Activated B cell treated with CpG ODN at 0.5 μM for 24 hours (primary cell): ENCODE data around the gene ADGRB2. TPM values are rescaled to one million over a fixed set of nuclear protein-coding genes. Genes with fewer than 3 reads are reported as not detected.

ENCODE experiments used
- ATAC-seq: fragments of 200-7000 bp; cut with Tn5 transposase; one replicate; pipeline ENCODE4 v1.10.0; 2021; ENCODE audit warnings: low read depth, mild to moderate bottlenecking, moderate library complexity
- CTCF ChIA-PET: fragments of 350-600 bp; sonication (Branson Sonifier 250); formaldehyde crosslinking; loops from one replicate; lab custom pipeline; 2021; ENCODE audit warnings: antibody characterized with exemption; lab: Charles Lee
- POLR2A ChIA-PET: fragments of 350-600 bp; sonication (Branson Sonifier 250); formaldehyde crosslinking; loops from one replicate; lab custom pipeline; 2021; ENCODE audit warnings: antibody characterized with exemption; lab: Charles Lee
- DNase-seq: peaks from one replicate; pipeline ENCODE4 v3.0.0; 2022
- H3K27ac Mint-ChIP-seq: one replicate; pipeline ENCODE4 v1.8.0; 2020; ENCODE audit warnings: mixed read lengths
- H3K27me3 Mint-ChIP-seq: one replicate; pipeline ENCODE4 v1.8.0; 2021; ENCODE audit warnings: mixed read lengths
- H3K36me3 Mint-ChIP-seq: one replicate; pipeline ENCODE4 v1.8.0; 2021; ENCODE audit warnings: low read depth, mixed read lengths
- H3K4me1 Mint-ChIP-seq: one replicate; pipeline ENCODE4 v1.8.0; 2021; ENCODE audit warnings: mixed read lengths
- H3K4me3 Mint-ChIP-seq: one replicate; pipeline ENCODE4 v1.8.0; 2020; ENCODE audit warnings: mild to moderate bottlenecking, mixed read lengths
- H3K9me3 Mint-ChIP-seq: one replicate; pipeline ENCODE4 v1.8.0; 2020; ENCODE audit warnings: mixed read lengths
- intact Hi-C: fragments of 100-400 bp; cut with micrococcal nuclease; formaldehyde crosslinking; loops from one replicate; pipeline ENCODE4 v1.15.1; 2024
- total RNA-seq: library from RNA; stranded (reverse); gene quantifications from 2 replicates; pipeline ENCODE4 v1.2.3, GENCODE V29; 2022
- TF ChIP-seq, protein P1 (sequence below): fragments of 200-600 bp; IDR thresholded peaks from one replicate; pipeline ENCODE4 v1.8.0; 2022; ENCODE audit warnings: antibody characterized with exemption, mild to moderate bottlenecking

ADGRB2 gene
- total RNA-seq, 1 donor from 2014 or later = 6.3 TPM

- TF ChIP-seq, protein P1, sequence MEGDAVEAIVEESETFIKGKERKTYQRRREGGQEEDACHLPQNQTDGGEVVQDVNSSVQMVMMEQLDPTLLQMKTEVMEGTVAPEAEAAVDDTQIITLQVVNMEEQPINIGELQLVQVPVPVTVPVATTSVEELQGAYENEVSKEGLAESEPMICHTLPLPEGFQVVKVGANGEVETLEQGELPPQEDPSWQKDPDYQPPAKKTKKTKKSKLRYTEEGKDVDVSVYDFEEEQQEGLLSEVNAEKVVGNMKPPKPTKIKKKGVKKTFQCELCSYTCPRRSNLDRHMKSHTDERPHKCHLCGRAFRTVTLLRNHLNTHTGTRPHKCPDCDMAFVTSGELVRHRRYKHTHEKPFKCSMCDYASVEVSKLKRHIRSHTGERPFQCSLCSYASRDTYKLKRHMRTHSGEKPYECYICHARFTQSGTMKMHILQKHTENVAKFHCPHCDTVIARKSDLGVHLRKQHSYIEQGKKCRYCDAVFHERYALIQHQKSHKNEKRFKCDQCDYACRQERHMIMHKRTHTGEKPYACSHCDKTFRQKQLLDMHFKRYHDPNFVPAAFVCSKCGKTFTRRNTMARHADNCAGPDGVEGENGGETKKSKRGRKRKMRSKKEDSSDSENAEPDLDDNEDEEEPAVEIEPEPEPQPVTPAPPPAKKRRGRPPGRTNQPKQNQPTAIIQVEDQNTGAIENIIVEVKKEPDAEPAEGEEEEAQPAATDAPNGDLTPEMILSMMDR = no peak
- peaks cover 4% of the 10 kb centered on the region for H3K27me3 Mint-ChIP-seq
- H3K4me1 Mint-ChIP-seq = no peaks in the 10 kb centered on the region
- H3K9me3 Mint-ChIP-seq = no peaks in the 10 kb centered on the region
- ChIA-PET POLR2A (no interaction called here), CTCF (no interaction called here)
- H3K27ac Mint-ChIP-seq = no peak overlapping the region
- DNase-seq = no peak
- no peak overlapping the region for H3K4me3 Mint-ChIP-seq
- intact Hi-C loops = no loop called here
- ATAC-seq = no peak
- no peaks in the 10 kb centered on the region for H3K36me3 Mint-ChIP-seq
These were observed 33.6 kb downstream of the ADGRB2 start for GRCh38 chr1:31730336-31731048.

DNA sequence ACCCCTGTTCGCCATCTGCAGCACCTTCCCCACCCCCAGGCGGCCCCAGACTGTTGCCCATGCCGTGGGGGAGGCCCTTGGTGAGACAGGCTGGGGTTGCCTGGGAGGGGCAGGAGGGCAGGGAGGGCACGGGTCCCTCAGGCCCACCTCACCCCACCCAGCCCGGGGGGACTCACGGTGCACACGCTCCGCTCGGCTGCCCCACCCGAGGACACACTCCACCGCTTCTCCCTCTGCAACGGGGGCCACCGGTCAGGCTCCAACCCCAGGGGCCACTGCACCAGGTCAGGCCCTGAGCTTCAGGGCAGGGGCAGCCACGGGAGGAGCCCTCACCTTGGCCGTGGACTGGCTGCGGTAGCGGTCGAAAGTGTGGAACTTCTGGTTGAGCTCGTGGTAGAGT, 36.3 kb downstream of the ADGRB2 start:
- no peaks in the 10 kb centered on the region for H3K36me3 Mint-ChIP-seq
- no peak overlapping the region for H3K4me3 Mint-ChIP-seq
- H3K27me3 Mint-ChIP-seq = peaks cover 4% of the 10 kb centered on the region
- DNase-seq (no peak), ATAC-seq (no peak)
- H3K9me3 Mint-ChIP-seq = no peaks in the 10 kb centered on the region
- no peaks in the 10 kb centered on the region for H3K4me1 Mint-ChIP-seq
- TF ChIP-seq, protein P1 = no peak
- ChIA-PET POLR2A (no interaction called here), CTCF (no interaction called here)
- no peak overlapping the region for H3K27ac Mint-ChIP-seq
- intact Hi-C loops = no loop called here

- ChIA-PET CTCF (no interaction called here), POLR2A (no interaction called here)
- TF ChIP-seq, protein P1 = no peak
- no peak for DNase-seq
- no peak overlapping the region for H3K27ac Mint-ChIP-seq
- H3K9me3 Mint-ChIP-seq = no peaks in the 10 kb centered on the region
- H3K4me1 Mint-ChIP-seq = no peaks in the 10 kb centered on the region
- peaks cover 8% of the 10 kb centered on the region for H3K27me3 Mint-ChIP-seq
- ATAC-seq = no peak
- no peaks in the 10 kb centered on the region for H3K36me3 Mint-ChIP-seq
- intact Hi-C loops = no loop called here
- H3K4me3 Mint-ChIP-seq = no peak overlapping the region
These were observed 36.9 kb downstream of the ADGRB2 start for GRCh38 chr1:31727195-31727594.

- H3K27ac Mint-ChIP-seq = no peak overlapping the region
- DNase-seq (no peak), ATAC-seq (no peak)
- TF ChIP-seq, protein P1 = no peak
- CTCF ChIA-PET = no interaction called here
- H3K4me3 Mint-ChIP-seq = no peak overlapping the region
- no peaks in the 10 kb centered on the region for H3K4me1 Mint-ChIP-seq
- no peaks in the 10 kb centered on the region for H3K36me3 Mint-ChIP-seq
- intact Hi-C loops = no loop called here
- H3K9me3 Mint-ChIP-seq = no peaks in the 10 kb centered on the region
- H3K27me3 Mint-ChIP-seq = peaks cover 13% of the 10 kb centered on the region
- POLR2A ChIA-PET = no interaction called here
These were observed 37.4 kb downstream of the ADGRB2 start for GRCh38 chr1:31726715-31727114.

DNA sequence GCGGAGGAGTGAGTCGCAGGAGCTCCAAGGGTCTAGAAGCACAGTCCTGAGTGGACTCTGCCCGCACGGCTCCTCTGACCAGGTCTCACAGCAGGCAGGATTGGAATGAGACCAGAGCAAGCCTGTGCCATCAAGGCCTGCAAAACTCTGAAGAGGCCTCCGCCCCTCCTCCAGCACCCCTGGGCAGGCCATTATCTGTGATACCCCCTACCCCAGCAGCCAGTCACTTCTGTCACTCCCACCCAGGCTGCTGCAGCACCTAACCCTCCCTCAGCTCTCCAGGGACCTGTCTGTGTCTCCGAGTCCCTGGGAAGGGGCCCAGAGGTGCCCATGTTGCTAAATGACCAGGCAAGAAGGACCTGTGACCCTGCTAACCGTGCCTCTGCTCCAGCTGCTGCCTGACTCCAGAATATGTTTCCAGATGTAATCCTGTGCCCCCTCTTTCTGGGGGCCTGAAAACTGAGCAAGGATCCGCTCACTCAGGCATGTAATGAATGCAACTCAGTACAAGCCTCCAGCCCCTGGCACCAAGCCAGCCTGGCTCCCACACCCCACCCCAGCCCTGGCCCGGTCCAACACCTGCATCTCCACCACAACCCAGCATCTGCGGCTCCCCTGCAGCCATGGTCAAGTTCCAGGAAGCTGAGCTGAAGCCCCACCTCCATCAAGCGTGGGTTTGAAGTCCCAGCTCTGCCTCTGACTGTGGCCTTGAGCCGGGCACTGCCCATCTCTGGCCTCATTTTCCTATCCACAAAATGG, 38.2 kb downstream of the ADGRB2 start:
- no peak overlapping the region for H3K27ac Mint-ChIP-seq
- ATAC-seq (no peak), DNase-seq (no peak)
- ChIA-PET CTCF (no interaction called here), POLR2A (no interaction called here)
- peaks cover 18% of the 10 kb centered on the region for H3K27me3 Mint-ChIP-seq
- H3K4me1 Mint-ChIP-seq = no peaks in the 10 kb centered on the region
- intact Hi-C loops = no loop called here
- H3K9me3 Mint-ChIP-seq = no peaks in the 10 kb centered on the region
- H3K36me3 Mint-ChIP-seq = no peaks in the 10 kb centered on the region
- H3K4me3 Mint-ChIP-seq = no peak overlapping the region
- TF ChIP-seq, protein P1 = no peak
